Measurements from ENCODE around the gene DDO.

Gene DDO

GRCh38 chr6:110398778-110399177 lies 16.6 kb downstream of the DDO start:
- H3K4me3 ChIP-seq (ENCODE audit: low read depth, low read length) = no peak overlapping the region
- no peak for TF ChIP-seq CTCF (IDR thresholded peaks at IDR 0.05; ENCODE audit: insufficient read depth, low read depth, low read length, missing control alignments)
- no peak for DNase-seq (ENCODE audit: low read depth)

- H3K4me3 ChIP-seq (ENCODE audit: low read depth, low read length) = no peak overlapping the region
- no peak for TF ChIP-seq CTCF (IDR thresholded peaks at IDR 0.05; ENCODE audit: insufficient read depth, low read depth, low read length, missing control alignments)
- DNase-seq (ENCODE audit: low read depth) = no peak
Observed at GRCh38 chr6:110395221-110395620, 20.2 kb downstream of the DDO start.

GRCh38 chr6:110394409-110394808 lies 21.0 kb downstream of the DDO start:
- TF ChIP-seq CTCF (IDR thresholded peaks at IDR 0.05; ENCODE audit: insufficient read depth, low read depth, low read length, missing control alignments) = no peak
- no peak for DNase-seq (ENCODE audit: low read depth)
- no peak overlapping the region for H3K4me3 ChIP-seq (ENCODE audit: low read depth, low read length)

- no peak overlapping the region for H3K4me3 ChIP-seq (ENCODE audit: low read depth, low read length)
- DNase-seq (ENCODE audit: low read depth) = no peak
- TF ChIP-seq CTCF (IDR thresholded peaks at IDR 0.05; ENCODE audit: insufficient read depth, low read depth, low read length, missing control alignments) = no peak
Observed at GRCh38 chr6:110392727-110393126, 22.6 kb downstream of the DDO start.

GRCh38 chr6:110390404-110390803 lies 25.0 kb downstream of the DDO start:
- no peak for DNase-seq (ENCODE audit: low read depth)
- no peak for TF ChIP-seq CTCF (IDR thresholded peaks at IDR 0.05; ENCODE audit: insufficient read depth, low read depth, low read length, missing control alignments)
- H3K4me3 ChIP-seq (ENCODE audit: low read depth, low read length) = no peak overlapping the region

GRCh38 chr6:110389689-110390382 lies 25.5 kb downstream of the DDO start:
- TF ChIP-seq CTCF (IDR thresholded peaks at IDR 0.05; ENCODE audit: insufficient read depth, low read depth, low read length, missing control alignments) = no peak
- no peak overlapping the region for H3K4me3 ChIP-seq (ENCODE audit: low read depth, low read length)
- no peak for DNase-seq (ENCODE audit: low read depth)

- TF ChIP-seq CTCF (IDR thresholded peaks at IDR 0.05; ENCODE audit: insufficient read depth, low read depth, low read length, missing control alignments) = no peak
- DNase-seq (ENCODE audit: low read depth) = no peak
- H3K4me3 ChIP-seq (ENCODE audit: low read depth, low read length) = no peak overlapping the region
Observed at GRCh38 chr6:110387986-110388385, 27.4 kb downstream of the DDO start.
